GM12865 (cell line): ENCODE results near the gene AGK.

ENCODE experiments used
- DNase-seq: peaks from one replicate; pipeline ENCODE4 v3.0.0; 2010; ENCODE audit warnings: low read depth
- H3K4me3 ChIP-seq: 2 replicates; pipeline ENCODE4 v1.5.1; 2011; ENCODE audit warnings: mild to moderate bottlenecking, low read depth, low read length, control low read depth
- TF ChIP-seq, protein P1 (sequence below): IDR thresholded peaks from 2 replicates; pipeline ENCODE4 v1.5.1; 2011; ENCODE audit warnings: low read length, control low read depth, low read depth, inconsistent platforms; ENCODE audit not compliant: insufficient read depth; ENCODE audit errors: missing control alignments

The AGK gene

GRCh38 chr7:141619745-141620144, 68.5 kb downstream of the AGK start:
- no peak for DNase-seq
- TF ChIP-seq, protein P1, sequence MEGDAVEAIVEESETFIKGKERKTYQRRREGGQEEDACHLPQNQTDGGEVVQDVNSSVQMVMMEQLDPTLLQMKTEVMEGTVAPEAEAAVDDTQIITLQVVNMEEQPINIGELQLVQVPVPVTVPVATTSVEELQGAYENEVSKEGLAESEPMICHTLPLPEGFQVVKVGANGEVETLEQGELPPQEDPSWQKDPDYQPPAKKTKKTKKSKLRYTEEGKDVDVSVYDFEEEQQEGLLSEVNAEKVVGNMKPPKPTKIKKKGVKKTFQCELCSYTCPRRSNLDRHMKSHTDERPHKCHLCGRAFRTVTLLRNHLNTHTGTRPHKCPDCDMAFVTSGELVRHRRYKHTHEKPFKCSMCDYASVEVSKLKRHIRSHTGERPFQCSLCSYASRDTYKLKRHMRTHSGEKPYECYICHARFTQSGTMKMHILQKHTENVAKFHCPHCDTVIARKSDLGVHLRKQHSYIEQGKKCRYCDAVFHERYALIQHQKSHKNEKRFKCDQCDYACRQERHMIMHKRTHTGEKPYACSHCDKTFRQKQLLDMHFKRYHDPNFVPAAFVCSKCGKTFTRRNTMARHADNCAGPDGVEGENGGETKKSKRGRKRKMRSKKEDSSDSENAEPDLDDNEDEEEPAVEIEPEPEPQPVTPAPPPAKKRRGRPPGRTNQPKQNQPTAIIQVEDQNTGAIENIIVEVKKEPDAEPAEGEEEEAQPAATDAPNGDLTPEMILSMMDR: no peak
- H3K4me3 ChIP-seq: no peak overlapping the region

GRCh38 chr7:141624763-141625162, 73.6 kb downstream of the AGK start:
- no peak overlapping the region for H3K4me3 ChIP-seq
- no peak for DNase-seq
- TF ChIP-seq, protein P1: no peak

GRCh38 chr7:141630621-141631020, 79.4 kb downstream of the AGK start:
- DNase-seq: no peak
- TF ChIP-seq, protein P1: no peak
- no peak overlapping the region for H3K4me3 ChIP-seq

- TF ChIP-seq, protein P1: no peak
- no peak for DNase-seq
- no peak overlapping the region for H3K4me3 ChIP-seq
These were observed 80.3 kb downstream of the AGK start for GRCh38 chr7:141631525-141631924.

- DNase-seq: no peak
- TF ChIP-seq, protein P1: no peak
- no peak overlapping the region for H3K4me3 ChIP-seq
These were observed 82.9 kb downstream of the AGK start for GRCh38 chr7:141634065-141634464.

GRCh38 chr7:141636053-141636452, 84.8 kb downstream of the AGK start:
- TF ChIP-seq, protein P1: no peak
- no peak overlapping the region for H3K4me3 ChIP-seq
- DNase-seq: no peak

DNA sequence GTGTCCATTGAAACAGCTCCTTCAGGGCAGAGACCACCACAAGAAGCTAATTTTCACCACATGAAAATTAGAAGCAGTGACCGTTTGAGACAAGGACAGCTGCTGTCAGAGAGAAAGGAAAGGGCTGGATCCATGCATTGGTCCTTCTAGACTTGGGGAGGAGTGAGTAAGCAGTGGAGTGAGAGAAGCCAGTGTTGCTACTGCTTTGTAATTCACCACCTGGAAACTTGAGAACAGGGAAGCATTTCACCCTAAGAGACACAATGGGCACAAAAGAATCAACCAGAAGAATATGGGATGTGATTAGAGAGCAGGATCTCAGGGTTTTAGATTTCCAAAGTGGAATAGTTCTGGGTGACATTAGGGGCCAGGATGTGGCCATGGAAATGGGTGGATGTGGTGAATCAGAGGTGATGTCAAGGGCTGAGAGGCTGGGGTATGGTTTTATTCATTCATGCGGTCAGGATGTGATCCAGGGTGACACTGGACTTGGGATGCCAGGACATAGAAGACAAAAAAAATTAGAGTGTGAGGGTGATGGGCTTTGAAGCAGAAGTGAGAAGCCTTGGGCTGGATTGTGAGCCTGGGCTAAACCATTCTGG, 89.1 kb downstream of the AGK start:
- H3K4me3 ChIP-seq: no peak overlapping the region
- no peak for DNase-seq
- TF ChIP-seq, protein P1: no peak
